ENCODE measurements around the gene PTPN4.
"Not testable (repeated sequence)": the region's sequence is repeated elsewhere in the genome, so short reads cannot be mapped to it uniquely, and the experiment has no call there.

Gene PTPN4

DNA sequence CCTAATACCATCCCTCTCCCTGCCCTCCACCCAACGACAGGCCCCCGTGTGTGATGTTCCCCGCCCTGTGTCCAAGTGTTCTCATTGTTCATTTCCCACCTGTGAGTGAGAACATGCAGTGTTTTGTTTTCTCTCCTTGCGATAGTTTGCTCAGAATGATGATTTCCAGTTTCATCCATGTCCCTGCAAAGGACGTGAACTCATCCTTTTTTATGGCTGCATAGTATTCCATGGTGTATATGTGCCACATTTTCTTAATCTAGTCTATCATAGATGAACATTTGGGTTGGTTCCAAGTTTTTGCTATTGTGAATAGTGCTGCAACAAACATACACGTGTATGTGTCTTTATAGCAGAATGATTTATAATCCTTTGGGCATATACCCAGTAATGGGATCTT is 44.7 kb downstream of the PTPN4 start:
- not testable (repeated sequence) for DNase-seq

DNA sequence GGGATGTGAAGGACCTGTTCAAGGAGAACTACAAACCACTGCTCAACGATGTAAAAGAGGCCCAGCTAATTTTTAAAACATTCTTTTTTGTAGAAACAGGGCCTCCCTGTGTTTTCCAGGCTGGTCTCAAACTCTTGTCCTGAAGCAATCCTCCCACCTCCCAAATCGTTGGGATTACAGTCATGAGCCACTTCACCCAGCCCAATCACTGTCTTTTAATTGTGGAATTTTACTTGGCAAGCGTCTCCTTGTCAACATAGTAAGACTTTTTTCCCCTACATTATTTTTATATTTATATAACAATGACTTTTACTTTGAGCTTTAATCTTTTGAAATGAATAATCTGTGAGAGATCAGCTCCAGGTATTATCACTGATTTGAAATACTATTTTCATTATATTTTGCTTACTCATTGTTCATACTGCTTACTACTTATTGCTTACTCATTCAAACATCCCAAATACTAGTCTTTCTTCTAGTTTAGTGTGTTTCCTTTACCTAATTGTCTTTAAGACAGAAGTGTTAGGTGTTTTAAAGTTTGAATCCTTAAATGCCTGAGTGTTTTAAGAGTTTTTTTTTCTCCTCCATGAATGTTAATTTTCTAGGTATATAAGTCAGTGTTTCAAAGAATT is 48.9 kb downstream of the PTPN4 start:
- no peak for DNase-seq

DNA sequence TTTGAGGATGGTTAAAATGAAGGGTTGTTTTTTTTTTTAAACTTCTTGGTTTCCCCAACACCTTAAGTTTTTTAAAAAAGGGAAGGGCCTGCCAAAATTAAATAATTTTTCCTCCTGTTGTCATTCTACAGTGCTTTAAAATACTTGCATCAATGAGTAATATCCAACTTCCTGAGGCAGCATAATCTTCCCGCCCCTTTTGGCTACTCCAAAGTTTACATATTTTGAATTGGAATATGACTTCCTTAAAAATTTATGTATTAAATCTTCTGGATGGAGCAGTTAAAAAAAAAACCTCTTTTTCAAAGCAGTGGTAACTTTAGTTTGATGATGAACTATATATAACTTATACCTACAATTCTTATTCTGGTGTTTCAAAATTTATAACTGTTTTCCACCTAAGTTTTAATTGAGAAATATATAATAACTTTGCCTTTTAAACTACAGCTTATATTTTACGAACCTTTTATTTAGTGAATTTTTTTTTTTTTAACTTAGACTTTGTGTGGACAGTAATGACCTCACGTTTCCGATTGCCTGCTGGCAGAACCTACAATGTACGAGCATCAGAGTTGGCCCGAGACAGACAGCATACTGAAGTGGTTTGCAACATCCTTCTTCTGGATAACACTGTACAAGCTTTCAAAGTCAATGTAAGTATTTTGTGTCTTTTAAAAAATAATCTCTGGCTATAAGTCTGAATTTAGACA is 49.8 kb downstream of the PTPN4 start:
- DNase-seq, result no peak

DNA sequence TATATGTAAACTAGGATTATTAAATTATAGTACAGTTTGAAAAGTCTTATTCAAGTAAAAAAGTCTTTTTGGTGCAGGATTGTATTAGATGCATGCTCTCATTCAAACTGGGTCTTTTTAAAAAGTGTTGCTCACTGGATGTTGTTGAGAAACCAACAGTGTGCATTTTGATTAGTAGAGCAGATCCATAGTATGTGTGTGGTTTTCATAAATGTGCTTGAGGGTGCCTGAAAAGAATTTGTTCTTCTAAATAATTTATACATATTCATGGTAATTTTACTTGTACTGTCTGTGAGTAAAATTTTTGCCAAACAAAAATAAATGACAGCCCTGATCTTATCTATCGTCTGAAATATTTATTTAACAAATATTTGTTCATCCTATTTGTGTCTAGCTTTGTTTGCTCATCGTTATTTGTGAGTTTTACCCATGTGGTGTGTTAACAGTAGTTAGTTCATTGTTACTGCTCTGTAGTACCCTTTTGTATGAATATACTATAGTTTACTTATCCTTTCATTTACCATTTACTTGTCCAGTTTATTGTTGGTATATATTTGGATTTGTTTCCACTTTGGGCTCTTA is 50.4 kb downstream of the PTPN4 start:
- no peak for DNase-seq

DNA sequence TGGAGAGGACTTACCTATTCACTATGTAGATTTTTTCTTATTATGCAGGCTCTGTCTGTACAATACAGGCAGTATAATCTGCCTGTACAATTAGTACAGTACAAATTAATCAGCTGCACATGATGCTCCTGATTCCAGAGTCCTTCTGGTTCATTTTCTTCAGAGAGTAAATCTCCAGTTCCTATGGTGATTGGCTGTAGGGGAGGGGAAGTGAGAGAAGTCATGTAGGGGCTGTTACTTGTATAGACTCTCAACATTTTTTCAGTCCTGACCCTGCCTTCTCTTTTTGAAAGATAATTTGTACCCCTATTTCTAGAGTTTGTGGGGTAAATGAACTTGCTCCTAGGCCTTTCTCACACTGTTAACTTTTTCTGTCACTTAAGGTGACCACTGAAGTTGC is 54.5 kb downstream of the PTPN4 start:
- no peak for DNase-seq

DNA sequence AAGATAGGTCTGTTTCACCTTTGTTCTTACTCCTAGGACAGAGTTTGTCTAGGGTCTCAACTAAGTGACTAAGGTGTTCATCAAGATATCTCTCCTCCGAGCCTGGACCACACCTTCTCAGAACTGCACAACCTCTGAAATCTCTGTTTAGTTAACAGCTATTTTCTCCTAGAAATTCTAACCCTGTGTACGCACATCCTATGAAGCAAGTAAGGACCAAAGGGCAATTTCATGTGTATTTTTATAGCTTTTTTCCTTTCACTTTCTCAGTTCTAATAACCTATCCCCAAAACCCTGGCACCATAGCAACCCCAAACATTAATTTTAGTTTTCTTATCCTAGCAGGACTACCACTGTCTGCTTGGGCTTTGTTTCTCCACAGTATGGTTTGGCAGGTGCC is 59.1 kb downstream of the PTPN4 start:
- no peak for DNase-seq

DNA sequence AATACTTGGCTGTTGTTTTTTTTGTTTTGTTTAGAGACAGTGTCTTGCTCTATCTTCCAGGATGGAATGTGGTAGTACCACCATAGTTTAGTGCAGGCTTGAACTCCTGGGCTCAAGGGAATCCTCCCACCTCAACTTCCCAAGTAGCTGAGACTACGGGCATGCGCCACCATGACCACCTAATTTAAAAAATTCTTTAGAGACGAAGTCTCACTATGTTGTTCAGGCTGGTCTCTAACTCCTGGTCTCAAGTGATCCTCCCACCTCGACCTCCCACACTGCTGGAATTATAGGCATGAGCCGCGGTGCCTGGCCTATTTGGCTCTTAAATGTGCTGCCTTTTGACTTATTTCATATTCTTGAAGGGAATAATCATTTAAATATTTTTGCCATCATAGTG is 60.1 kb downstream of the PTPN4 start:
- no peak for DNase-seq

DNA sequence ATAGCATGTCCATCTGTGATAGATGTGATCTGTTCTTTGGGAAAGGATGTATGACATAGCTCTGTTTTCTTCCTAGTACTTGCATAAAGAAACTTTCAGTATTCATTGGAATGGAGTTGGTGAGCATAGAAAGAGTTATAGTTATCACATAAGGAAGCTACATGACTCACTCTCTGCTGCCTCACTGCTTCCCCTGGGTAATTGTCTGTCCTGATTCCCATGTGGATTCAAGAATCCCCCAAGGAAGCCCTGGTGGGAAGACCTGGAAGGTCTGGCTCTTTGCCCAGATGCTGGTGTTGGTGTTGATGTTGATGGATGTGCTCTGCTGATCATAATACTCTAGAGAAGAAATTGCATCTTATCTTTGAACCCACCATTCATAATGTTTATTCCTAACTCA is 60.6 kb downstream of the PTPN4 start:
- DNase-seq, result no peak

DNA sequence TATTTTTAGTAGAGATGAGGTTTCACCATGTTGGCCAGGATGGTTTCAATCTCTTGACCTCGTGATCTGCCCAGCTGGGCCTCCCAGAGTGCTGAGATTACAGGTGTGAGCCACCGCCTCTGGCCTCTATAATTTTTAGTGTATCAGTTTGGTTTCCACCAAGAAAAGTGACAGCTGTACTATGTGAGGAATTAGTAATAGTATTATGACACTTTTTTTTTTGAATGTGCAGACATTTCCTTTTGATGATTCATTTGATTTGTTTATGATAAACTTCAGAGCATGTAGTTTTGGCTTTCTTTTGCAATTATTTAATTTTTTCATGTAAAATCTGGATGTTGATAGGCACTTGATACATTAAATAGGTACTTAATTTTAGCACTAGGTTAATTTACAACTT is 61.5 kb downstream of the PTPN4 start:
- no peak for DNase-seq

DNA sequence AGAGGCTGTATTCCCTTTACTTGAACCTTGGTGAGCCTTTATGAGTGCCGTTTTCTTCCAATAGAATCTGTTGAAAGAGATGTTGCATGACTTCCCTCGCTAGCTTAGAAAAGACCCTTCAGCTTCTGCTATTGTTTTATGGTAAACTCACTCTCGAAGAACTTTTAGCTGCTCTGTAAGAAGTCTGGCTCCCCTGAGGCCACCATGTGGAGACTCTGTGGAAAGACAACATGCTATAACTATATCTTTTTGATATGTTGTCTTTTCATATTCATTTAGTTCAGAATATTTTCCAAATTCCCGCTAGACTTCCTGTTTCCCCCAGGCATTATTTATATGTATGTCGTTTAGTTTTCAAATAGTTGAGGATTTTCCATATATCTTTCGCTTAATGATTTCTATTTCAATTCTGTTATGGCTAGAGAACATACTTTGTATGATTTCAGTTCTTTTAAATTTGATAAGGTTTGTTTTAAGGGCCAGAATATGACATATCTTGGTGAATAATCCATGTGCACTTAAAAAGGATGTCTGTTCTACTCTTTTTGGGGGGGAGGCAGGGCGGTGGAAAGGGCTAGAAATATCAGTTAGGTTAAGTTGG is 64.1 kb downstream of the PTPN4 start:
- DNase-seq, result peak in 10 of 51 donors; percentile 5 to 19 (median 10)

DNA sequence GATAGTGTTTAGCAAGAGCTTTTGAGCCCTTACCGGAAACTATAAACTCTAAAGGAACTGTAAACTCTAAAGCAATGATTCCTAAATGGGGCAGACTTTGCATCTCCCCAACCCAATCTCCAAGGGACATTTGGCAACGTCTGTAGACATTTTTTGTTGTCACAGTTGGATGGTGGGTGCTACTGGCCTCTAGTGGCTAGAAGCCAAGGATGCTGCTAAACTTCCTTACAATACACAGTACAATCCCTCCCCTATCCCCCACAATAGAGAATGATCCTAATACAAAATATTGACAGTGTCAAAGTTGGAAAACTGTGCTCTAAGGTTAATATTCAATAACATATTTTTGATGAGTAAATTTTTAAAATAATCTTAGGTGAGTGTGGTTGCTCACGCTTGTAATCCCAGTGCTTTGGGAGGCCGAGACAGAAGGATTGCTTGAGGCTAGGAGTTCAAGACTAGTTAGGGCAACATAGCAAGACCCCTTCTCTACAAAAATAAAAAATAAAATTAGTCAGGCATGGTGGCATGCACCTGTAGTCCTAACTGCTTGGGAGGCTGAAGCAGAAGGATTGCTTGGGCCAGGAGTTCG is 66.7 kb downstream of the PTPN4 start:
- peak in 8 of 51 donors; percentile 6 to 30 (median 14) for DNase-seq

DNA sequence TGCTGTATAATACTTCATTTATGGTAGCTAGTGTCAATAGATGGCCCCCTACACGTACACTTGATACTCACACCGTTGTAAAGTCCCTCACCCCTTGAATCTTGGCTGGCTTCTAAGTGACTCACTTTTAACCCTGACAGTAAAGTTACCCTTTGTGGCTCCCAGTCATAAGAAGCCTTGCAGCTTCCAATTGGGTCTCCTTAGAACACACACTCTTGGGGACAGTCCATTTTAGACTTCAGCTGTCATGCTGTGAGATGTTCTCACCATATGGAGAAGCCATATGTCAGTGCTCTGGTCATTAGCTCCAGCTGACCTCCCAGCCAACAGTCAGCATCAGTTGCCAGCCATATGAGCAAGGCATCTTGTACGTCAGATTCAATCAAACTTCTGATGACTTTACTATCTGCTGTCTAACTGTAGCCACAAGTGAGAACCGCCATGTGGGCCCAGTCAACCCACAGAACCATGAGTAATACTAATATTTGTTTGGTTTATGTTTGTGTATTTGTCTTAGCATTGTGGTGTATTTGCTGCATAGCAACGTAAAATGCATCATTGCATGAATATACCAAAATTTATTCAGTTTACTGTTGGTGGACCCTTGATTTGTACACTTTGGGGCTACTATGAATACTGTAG is 68.3 kb downstream of the PTPN4 start:
- DNase-seq, result no peak

DNA sequence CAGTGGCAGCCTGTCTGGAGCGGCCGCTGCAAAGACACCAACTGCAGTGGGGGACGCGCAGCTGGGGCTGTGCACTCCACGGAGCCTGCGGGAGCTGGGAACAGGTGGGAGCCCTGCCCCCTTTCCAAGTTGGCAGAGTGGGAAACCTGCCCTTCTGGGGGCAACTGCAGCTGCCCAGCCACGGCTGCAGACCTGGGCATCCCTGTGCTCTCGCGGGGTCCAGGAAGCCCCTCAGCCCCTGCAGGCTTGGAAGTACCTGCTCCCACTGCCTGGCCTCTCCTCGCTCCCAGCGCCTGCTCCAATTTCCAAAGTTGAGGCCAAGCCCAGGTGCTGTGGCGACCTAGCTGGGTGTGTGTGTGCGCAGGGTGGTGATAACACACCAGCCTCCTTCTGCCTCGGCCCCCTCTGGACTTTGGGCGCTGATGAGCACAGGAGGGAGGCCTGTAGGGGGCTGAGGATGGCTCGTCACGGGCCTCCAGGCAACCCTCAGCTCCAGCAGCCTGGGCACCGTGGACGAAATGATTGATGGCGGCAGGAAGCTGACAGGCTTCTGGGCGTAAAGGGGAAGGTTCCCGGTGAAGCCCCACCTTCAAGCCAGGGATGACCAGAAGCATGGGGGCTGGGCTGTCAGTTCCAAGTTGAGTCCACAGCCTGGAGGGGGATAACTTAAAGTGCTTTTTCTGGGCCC is 76.9 kb downstream of the PTPN4 start:
- DNase-seq, result no peak

DNA sequence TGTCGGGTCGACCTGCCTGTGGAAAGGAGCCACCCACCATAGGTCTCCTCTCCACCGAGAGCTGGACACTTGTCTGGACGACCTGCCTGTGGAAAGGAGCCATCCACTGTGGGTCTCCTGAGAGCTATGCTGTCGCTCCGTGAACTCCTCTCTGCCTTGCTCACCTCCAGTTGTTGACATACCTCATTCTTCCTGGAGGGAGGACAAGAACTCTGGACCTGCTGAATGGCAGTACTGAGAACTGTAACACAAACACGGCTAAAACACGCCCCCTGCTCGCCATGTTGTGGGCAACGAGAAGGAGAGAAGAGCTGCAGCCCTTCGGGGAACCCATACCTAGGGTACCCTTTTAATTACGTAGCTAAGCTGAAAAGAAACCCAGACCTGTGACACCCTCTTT is 77.6 kb downstream of the PTPN4 start:
- DNase-seq, result no peak

DNA sequence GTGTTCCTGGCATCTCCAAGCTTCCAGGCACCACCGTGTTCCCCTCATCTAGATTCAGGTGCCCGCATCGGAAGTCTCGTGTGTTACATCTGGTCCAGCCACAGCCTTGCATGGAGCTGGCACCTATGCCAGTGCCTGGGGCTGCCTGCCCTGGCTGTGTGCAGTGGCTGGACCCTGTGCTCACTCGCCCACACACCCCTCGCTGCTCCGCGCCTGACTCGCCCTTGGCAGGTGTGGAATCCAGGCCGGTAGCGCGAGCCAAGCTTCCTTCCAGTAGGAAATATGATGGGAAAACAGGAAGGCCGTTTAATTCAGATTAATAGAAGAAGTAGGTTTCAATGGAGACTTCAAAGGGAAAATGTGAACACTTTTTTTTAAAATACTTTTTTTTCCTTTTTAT is 78.0 kb downstream of the PTPN4 start:
- no peak for DNase-seq

DNA sequence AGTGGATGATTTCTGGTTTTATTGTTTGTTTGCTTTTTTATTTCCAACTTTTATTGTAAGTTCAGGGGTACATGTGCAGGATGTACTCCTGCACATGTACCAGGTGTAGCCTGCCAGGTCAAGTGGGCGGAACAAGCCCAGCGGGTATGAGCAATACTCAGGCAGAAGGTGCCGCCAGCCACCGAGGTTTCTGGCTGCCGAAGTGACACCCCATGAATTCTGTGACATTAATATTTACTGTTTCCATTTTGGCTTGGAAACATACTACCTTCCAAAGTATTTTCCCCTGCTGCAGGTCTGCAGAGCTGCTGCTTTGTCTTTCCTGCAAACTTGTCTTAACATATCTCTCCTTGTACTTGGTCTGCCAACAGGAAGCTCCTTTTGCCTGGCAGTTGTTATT is 78.5 kb downstream of the PTPN4 start:
- no peak for DNase-seq

DNA sequence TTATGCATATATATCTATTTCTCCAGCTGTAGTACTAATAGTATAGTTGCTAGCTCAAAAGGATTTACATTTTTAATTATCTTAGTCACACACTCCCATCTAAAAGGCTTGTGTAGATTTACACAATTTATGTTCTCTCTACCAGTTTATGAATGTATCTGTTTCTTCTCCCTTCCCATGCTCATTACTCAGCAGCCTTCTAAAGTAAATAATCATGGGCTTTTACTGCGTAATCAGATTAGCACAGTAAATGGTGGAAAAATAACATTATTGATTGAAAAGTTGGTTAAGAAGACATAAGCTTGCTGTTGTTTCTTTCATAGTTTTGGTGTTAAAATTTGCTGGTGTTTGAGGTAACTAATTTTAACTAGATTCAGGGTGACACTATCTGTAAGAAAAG is 81.8 kb downstream of the PTPN4 start:
- no peak for DNase-seq

DNA sequence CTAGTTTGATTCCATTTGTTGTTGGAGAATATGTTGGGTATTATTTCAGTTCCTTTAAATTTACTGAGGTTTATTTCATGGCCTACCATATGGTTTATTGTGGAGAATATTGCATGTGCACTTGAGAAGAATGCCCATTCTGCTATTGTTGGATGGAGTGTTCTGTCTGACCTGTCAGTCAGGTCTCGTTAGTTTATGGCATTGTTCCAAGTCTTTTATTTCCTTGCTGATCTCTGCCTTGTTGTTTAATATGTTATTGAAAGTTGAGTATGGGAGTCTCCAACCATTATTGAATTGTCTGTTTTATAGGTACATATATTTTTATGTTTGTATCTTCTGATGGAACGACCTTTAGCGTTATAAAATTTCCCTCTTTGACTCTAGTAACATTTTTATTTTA is 86.3 kb downstream of the PTPN4 start:
- DNase-seq, result no peak

DNA sequence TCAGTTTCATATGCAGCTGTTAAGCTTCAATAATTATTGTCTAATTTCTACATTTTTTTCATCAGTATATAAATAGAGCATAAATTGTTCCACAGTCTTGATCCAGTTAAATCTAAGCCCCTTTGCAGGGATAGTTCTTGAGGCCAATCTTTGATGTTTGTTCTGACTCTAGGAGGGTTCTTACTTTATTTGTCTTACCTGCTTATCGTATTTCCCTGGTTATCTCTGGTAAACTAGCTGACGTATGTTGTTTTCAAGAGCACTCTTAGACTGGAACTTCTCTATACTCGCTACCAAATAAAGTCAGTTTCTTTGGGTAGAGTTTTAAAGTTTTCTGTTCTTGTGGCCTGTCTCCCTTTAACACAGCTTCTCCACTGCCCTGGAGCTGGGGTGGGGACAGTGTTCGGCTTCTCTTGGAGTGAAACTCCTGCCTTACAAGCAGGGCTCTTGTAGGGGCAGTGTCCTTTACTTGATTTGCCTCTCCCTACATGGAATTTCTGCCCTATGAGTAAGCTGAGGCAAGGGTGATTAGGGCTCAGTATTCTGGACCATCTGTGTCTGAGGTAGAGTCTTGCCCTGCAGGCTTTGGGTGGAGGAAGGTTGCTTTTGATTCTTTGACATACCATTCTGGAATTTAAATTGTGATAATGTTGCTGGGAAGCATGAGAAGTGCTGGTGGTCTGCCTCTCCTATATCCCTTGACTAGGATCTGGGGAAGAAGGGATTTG is 90.3 kb downstream of the PTPN4 start:
- no peak for DNase-seq

DNA sequence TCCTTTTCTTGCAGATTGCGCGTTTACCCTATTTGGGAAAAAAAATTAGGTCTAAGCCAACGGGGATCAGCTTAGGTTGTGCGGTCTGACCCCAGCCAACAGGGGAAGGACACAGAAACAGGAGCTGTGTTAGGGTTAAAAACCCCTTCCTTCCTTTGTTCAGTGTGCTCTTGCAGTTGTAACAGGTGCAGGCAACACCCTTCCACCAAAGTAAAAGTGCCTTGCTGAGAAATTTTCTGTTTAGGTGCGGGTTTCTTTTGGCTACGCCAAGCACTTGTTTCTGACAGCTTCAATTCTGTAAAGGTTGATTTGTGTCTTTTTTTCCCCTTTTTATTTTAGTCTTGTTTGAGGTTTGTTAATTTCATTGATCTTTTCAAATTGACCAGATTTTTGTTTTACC is 92.5 kb downstream of the PTPN4 start:
- DNase-seq, result no peak
